ENCODE data around the gene DUOX1.

Gene DUOX1

DNA sequence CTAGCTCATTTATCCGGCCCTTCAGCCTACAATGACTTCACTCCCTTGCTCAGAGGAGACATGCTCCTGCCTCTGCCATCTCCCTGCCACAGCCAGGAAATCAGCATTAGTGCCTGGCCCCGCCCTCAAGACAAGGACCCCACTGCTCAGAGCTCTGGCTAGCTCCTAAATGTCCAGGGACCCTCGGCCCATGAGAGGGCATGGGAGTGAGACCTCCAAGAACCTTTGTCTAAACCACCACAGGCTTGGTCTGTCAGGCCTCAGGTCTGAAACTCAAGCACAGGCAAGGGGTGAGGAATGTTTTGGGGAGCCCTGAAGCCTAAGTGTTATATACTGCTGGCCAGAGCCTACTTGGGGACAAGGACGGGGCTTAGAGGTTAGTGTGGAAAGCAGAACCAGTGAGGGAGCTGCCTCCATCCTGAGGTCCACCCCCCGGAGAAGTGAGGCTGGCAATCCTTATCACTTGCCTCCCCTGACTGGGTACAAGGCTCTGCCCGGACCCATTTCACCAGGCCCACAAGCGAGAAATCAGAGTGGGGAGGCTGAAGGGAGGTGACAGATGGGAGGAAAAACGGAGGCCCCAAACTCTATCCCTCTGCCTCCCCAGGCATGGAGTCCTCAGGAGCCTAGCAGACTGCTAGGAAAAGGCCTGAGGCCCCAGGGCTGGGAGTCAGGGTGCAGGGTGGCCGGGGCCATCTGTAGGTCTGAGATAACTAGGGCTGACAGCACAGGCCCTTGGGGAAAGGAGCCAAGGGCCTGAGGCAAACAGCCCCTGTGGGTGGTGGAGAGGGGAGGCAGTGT is 39.2 kb downstream of the DUOX1 start:
- no peak for DNase-seq (ENCODE audit: low spot score)

DNA sequence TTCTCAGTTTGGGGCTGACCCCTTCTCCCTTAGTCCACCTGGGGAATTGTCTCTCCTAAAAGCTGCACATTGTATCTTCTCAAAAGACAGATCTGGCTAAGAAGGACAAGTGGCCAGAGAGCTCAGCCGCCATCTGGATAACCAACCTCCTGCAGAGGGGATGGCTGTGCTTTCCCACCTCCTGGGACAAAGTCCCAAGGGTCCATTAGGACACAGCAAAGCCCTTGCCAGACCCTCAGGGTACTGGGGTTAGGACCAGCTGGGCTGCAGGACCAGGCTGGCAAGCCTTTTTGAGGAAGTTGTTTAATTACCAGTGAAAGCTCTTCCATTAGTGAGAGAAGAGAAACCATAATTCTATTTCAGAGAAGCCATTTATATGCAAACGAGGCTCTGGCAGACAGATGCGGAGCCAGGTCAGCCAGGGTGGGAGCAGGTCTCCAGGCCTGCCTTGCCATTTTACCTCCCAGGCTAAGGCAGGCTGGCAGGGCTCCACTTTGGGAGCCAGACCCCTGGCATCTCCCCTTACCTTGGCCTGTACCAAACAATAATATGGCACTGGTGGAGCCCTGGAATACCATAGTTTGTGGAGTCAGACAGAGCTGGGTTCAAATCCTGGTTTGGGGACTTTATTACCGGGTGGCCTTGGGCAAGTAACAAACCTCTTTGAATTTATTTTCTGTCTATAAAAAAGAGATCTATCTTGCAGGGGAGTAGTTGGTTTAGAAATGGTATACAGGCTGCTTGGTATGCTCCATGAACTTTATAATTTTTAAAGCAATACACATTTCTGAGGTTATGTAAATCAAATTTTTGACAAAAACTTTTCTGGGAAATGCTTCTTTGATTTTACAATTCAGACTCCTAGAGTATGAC is 40.0 kb downstream of the DUOX1 start:
- DNase-seq (ENCODE audit: low spot score) = no peak

DNA sequence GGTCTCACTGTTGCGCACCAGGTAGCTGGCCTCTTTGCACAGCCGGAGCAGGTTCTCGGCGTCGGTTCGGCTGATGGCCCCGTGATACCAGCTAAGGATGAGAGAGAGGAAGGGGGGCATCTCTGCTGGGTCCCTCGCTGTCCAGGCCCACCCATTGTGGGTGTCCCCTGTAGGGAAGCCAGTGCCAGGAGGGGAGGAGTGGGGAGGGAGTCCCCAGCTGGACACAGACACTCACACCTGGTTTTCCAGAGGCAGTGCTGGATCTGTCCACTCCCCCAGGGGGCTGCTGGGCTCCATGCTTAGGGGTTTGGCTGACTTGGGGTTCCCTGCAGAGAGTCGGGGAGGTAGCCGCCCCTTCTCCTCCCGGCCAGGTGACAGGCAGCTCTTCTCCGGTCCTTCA is 42.1 kb downstream of the DUOX1 start:
- no peak for DNase-seq (ENCODE audit: low spot score)

DNA sequence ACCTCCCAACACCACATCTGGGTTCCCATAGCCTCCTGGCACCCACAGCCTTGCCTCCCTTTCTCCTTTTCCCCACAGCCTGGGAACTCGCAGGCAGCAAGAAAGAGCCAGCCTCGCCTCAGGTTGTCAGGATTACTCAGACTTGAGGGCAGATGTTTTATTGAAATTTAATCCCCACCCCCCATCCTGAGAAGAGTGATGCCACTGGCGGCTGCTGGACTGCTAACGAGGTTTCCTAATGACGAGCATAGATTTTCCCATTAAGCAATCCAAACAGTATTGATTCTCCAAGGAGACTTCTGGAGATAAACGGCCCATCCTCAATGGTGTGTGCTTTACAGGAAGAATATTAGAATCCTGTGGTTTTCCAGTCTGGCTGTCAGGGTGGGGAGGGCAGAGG is 44.3 kb downstream of the DUOX1 start:
- no peak for DNase-seq (ENCODE audit: low spot score)

GRCh38 chr15:45174577-45174976 is 44.8 kb downstream of the DUOX1 start:
- no peak for DNase-seq (ENCODE audit: low spot score)

GRCh38 chr15:45177285-45177684 is 47.5 kb downstream of the DUOX1 start:
- DNase-seq (ENCODE audit: low spot score) = no peak

DNA sequence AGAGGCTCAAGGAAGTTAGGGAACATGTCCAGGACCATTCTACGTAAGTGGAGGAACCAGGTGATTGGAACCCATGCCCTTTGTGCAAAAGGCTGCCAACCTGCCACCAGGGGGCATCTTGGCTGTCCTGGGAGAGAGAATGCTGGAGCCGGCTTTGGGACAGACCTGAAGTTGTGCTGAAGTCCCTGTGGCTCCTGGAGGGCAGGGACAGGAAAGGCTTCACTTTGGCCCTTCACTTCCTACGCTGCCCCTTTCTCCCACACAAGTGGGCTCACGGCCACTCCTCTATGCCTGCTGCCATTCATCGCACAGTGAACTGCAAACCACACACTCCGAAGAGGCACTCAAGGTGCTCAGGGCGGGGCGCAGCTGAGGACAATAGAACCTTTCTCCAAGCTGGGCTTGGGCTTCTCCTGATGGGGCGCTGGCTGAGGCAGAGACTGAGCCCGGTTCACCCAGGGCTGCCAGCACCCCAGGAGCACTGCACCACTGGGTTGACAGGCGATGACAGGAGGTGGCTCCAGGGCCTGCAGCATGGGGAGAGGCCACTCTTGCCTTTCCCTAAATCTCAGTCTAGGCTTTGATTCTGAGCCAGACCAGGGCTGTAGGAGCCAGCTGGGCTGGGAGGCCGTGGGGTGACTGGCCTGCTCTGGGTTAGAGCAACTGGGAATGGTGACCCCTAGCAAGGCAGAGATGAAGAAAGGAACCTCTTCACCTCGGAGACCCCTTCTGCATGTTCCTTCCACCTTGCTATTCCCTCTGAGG is 49.6 kb downstream of the DUOX1 start:
- no peak for DNase-seq (ENCODE audit: low spot score)

DNA sequence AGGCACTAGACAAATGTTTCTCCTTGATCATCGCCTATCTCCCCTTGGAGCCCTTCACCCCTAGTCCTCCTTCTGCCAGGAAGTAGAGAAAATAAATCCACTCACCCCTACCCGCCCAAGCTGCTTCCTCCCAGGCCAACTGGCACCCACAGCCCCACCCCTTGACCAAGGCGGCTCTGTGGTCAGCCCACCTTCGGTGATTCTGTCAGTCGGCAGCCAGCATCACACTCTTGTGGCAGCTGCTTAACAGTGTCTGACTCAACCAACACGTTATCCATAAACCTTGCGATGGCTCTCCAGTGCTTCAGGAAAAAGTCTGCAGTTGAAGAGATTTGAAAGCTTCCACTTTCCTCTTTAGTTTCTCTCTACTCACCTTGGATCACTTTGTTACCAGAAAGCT is 50.4 kb downstream of the DUOX1 start:
- DNase-seq (ENCODE audit: low spot score) = no peak

DNA sequence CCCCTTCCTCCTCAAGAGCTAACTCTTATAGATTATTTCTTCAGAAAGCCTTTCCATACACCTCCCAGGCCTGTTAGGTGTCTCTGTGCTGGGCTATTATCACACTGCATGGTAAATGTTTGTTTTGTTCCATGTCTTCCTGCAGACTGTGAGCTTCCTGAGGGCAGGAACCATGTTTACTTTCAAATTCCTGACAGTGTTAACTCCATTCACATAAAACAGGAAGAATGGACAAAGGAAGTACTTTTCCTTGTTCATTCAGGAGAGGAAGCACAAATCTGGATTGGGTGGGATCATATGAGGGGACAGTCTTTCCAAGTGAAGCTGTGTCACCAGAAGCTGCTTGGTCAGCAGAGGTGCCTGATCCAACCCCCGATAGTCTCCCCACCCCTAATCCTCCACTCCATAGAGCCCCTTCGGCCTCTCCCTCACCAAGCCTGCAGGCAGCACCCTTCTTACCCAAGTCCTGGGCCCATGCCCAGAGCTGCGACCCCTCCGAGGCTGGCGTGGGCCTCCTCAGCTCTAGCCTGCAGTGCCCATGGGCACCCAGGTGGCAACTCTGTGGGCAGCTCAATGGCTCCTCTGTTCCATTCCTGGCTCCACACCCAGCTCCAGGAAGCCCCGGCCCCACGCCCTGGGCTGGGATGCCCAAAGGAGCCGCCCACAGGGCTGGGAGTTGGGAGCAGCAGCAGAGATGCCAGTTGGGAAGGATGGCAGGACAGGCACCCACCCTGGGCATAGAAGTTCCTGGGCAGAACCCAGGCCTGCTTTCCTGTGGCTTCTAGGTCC is 51.0 kb downstream of the DUOX1 start:
- no peak for DNase-seq (ENCODE audit: low spot score)

DNA sequence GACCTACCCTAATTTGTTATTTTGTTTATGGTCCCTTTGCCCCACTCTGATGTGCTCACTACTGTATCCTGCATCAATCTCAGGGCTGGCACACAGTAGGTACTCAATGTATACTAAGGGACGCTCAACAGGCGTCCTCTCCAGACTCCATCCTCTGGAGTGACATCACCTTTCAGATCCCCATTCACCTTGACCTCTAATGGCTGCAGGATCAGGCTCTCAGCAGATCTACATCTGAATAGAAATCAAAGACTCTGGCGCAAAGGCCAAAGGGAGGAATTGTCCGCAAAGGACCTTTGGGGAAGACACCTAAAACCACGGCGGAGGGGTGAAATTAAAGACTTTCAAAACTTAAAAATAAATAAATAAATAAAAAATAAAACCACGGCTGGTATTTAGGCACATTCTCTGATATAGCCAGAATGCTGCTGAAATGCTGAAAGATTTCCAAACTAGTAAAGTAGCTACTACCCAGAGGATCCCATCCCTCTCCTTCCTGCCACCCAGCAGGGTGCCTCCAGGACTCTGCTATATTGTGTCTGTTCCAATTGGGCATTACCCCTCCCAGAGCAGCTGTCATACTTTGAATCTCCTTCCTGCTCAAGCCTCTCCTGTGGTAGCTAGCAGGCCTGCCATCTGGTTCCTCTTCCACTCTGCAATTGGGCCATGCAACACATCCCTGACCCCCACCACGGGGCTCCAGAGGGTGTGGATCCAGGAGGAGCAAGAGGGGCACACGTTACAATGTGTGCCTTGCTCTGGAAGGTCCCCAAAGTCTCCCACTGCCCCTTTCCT is 51.9 kb downstream of the DUOX1 start:
- DNase-seq (ENCODE audit: low spot score) = no peak

DNA sequence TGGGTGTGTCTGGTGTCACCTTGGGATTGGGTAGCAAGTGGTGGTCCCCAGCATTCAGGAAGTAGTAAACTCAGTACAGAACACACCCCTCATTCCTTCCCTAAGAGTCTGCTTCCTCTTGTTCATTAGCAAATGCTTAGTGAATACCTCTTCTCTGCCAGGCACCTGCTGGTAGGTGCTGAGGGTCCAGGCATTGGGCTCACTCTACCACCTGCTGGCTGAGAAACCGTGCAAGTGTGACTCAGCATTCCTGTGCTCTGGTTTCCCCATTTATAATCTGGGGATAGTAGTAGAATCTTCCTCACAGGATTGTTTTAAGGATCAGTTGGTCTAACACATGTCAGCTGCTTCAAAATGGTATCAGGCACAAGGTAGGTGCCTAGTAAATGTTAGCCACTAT is 53.2 kb downstream of the DUOX1 start:
- DNase-seq (ENCODE audit: low spot score) = no peak

DNA sequence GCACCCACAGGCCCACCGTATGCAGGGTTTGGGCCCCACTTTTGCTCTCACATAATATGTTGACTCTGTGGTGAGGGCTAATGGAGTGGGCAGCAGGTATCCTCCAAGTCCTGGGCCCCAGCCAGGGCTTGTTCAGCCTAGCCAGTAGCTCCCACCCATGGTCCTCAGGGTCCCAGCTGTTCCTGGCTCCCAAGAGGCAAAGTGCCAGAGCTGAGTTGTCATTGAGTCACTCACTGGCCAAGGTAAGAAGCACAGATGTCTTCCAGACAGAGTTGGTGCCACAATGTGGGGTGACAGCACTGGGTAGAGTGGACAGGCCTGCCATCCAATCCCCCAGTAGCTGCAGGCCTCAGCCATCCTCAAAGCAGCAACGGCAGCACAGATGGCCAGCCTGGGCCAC is 53.7 kb downstream of the DUOX1 start:
- no peak for DNase-seq (ENCODE audit: low spot score)

DNA sequence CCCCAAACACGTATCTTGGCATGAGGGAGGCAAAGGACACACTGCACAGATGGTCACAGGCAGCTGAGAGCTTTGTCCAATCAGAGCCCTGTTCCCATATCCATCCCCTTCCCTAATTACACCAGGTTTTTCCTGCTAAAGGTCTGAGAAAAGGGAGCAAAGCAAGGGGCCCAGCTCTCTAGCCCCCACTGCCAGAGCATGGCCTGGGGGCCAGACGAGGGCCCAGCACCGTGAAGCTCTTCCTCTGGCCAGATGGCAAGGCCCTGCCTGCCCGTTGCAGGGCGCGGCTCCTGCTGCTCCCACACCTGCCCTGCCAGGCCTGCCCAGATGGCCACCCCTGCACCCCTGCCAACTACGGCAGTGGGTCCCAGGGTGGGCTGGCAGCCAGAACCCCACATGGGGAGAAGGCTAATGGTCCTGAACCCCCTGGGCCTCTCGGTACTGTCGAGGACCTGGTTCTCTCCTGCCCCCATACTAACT is 54.8 kb downstream of the DUOX1 start:
- no peak for DNase-seq (ENCODE audit: low spot score)

- no peak for DNase-seq (ENCODE audit: low spot score)
These were observed 55.4 kb downstream of the DUOX1 start for GRCh38 chr15:45185069-45185779.

DNA sequence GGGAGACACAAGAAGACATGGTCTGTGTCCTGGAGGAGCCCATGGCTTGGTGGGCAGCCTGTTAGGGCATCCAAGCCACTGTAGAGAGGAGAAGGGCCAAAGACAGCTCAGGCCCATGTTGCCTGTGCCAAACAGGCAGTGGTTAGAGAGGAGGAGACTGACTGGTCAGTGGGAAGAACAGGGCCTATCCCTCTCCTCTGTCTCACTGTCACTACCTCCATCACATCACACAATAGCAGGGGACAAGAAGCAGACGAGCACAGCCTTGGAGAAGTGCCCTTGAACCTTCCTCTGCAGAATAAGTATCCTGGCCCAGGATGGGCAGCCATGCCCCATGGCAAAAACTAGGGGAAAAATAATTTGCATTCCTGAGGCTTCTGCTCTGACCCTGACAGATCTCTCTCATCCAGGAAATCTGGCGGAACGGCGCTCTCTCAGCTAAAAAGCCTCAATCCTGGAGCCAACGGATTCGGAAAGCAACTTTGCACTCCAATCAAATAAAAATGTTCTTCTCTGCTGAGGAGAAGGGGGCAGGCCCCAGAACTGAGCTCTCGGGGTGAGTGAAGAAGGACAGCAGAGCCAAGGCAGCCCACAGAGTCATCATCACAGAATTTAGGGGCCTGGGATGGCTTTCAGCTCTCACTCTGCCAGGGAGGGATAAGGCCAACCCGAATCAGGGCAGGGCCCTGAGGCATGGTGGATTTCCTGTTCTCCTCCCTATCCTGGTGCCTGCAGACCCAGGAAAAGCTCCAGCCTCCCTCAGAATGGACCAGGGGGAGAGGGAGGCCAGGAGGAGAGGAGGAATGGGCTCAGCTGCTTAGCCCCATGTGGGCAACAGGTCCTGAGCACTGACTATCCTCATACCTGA is 56.3 kb downstream of the DUOX1 start:
- DNase-seq (ENCODE audit: low spot score) = no peak

GRCh38 chr15:45186771-45187577 is 57.2 kb downstream of the DUOX1 start:
- peak; percentile 73 for DNase-seq (ENCODE audit: low spot score)

DNA sequence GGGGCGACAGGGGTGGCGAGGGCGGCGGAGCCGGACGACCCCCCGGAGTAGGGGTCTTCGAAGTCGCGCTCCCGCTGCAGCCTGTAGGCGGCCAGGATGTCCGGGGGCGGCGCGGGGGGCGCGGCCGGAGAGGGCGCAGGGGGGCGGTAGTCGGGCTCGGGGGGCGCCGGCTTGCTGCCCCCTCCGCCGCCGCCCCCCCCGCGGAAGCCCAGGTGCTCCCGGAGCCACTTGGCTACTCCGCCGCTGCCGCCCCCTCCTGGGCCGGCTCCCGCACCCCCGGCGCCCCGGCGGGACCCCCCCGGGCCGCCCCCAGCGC is 57.7 kb downstream of the DUOX1 start:
- DNase-seq (ENCODE audit: low spot score) = no peak
